ENCODE measurements around the gene FAM184B.

GRCh38 chr4:17809667-17810066, 28.2 kb upstream of the FAM184B start:
- TF ChIP-seq CTCF (conservative IDR thresholded peaks at IDR 0.05; ENCODE audit: low read depth, low read length) (no peak), EZH2 (IDR thresholded peaks at IDR 0.05; ENCODE audit: low read length, unreplicated experiment) (no peak)
